ENCODE data around the gene GLB1L2. TPM values are rescaled to one million over a fixed set of nuclear protein-coding genes. Genes with fewer than 3 reads are reported as not detected.
"Not testable (repeated sequence)": the region's sequence is repeated elsewhere in the genome, so short reads cannot be mapped to it uniquely, and the experiment has no call there.

GLB1L2 gene
- total and polyA plus RNA-seq, 8 donors = 4.2 to 10.1 (median 6.9) TPM

GRCh38 chr11:134312807-134313206, 19.0 kb upstream of the GLB1L2 start:
- no peak for FAIRE-seq
- Histone ChIP-seq H3K4me1 (no peaks in the 10 kb centered on the region), H3K9me3 (no peaks in the 10 kb centered on the region), H3K27ac (no peak overlapping the region), H3K4me3 (no peak overlapping the region), H3K27me3 (no peaks in the 10 kb centered on the region), H3K36me3 (no peaks in the 10 kb centered on the region)
- DNase-seq = no peak
- TF ChIP-seq, protein P1, sequence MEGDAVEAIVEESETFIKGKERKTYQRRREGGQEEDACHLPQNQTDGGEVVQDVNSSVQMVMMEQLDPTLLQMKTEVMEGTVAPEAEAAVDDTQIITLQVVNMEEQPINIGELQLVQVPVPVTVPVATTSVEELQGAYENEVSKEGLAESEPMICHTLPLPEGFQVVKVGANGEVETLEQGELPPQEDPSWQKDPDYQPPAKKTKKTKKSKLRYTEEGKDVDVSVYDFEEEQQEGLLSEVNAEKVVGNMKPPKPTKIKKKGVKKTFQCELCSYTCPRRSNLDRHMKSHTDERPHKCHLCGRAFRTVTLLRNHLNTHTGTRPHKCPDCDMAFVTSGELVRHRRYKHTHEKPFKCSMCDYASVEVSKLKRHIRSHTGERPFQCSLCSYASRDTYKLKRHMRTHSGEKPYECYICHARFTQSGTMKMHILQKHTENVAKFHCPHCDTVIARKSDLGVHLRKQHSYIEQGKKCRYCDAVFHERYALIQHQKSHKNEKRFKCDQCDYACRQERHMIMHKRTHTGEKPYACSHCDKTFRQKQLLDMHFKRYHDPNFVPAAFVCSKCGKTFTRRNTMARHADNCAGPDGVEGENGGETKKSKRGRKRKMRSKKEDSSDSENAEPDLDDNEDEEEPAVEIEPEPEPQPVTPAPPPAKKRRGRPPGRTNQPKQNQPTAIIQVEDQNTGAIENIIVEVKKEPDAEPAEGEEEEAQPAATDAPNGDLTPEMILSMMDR (IDR thresholded peaks at IDR 0.05) = no peak
- 69 to 76% methylated on average over 5 of the region's 5 CpGs for WGBS, 2 donors
- intact Hi-C loops (cut with DNase I) = no loop called here
- no peak for ATAC-seq

GRCh38 chr11:134313379-134313778, 18.4 kb upstream of the GLB1L2 start:
- H3K4me1 ChIP-seq = no peaks in the 10 kb centered on the region
- H3K27me3 ChIP-seq = no peaks in the 10 kb centered on the region
- no peaks in the 10 kb centered on the region for H3K9me3 ChIP-seq
- intact Hi-C loops (cut with DNase I) = no loop called here
- 87 to 93% methylated on average over 10 of the region's 10 CpGs for WGBS, 2 donors
- no peak for DNase-seq
- no peak for FAIRE-seq
- ATAC-seq = no peak
- H3K36me3 ChIP-seq = no peaks in the 10 kb centered on the region
- TF ChIP-seq, protein P1 (IDR thresholded peaks at IDR 0.05) = no peak
- H3K4me3 ChIP-seq = no peak overlapping the region
- no peak overlapping the region for H3K27ac ChIP-seq

GRCh38 chr11:134313821-134314607, 17.8 kb upstream of the GLB1L2 start:
- WGBS, 2 donors = 68 to 75% methylated on average over 9 of the region's 9 CpGs
- intact Hi-C loops (cut with DNase I) = no loop called here
- Histone ChIP-seq H3K36me3 (no peaks in the 10 kb centered on the region), H3K4me3 (no peak overlapping the region), H3K9me3 (no peaks in the 10 kb centered on the region), H3K4me1 (no peaks in the 10 kb centered on the region), H3K27ac (no peak overlapping the region), H3K27me3 (no peaks in the 10 kb centered on the region)
- DNase-seq = peak in 4 of 6 donors; percentile 46 to 69 (median 62)
- FAIRE-seq = no peak
- peak; percentile 85 to 100 (median 95) for ATAC-seq
- TF ChIP-seq, protein P1 (IDR thresholded peaks at IDR 0.05) = peak in 1 of 4 donors; percentile 9

DNA sequence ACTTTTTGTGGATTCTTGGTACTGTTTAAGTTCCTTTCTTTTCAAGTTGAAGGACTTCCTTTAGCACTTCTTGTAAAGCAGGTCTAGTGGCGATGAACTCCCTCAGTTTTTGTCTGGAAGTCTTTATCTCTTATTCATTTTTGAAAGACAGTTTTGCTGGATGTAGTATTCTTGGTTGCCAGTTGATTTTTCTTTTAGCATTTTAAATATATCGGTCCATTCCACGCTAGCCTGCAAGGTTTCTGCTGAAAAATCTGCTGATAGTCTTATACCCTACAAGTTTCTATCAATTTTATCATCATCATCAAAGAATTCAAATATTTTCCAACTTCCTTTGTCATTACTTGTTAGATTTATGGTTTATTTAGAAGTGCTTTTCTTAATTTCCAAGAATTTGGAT, 14.7 kb upstream of the GLB1L2 start:
- intact Hi-C loops (cut with DNase I) = no loop called here
- H3K4me3 ChIP-seq = no peak overlapping the region
- WGBS, 2 donors = 89 to 98% methylated on average over 3 of the region's 3 CpGs
- ATAC-seq (no peak), FAIRE-seq (no peak), DNase-seq (no peak)
- H3K27me3 ChIP-seq = no peaks in the 10 kb centered on the region
- H3K36me3 ChIP-seq = no peaks in the 10 kb centered on the region
- H3K27ac ChIP-seq = no peak overlapping the region
- no peaks in the 10 kb centered on the region for H3K4me1 ChIP-seq
- H3K9me3 ChIP-seq = no peaks in the 10 kb centered on the region
- TF ChIP-seq, protein P1 (IDR thresholded peaks at IDR 0.05) = no peak

DNA sequence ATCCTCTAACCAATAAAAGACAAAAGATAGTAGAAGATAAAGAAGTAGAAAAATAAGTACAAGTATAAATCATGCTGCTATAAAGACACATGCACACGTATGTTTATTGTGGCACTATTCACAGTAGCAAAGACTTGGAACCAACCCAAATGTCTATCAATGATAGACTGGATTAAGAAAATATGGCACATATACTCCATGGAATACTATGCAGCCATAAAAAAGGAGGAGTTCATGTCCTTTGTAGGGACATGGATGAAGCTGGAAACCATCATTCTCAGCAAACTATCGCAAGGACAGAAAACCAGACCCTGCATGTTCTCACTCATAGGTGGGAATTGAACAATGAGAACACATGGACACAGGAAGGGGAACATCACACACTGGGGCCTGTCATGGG, 10.4 kb upstream of the GLB1L2 start:
- ATAC-seq; FAIRE-seq; H3K4me3 ChIP-seq; H3K4me1 ChIP-seq; H3K36me3 ChIP-seq; intact Hi-C loops (cut with DNase I); H3K27me3 ChIP-seq; H3K9me3 ChIP-seq; DNase-seq; H3K27ac ChIP-seq: not testable (repeated sequence)
- 79% methylated on average over 2 of the region's 2 CpGs for WGBS, 2 donors

All from pancreas (tissue), 10 donors.